GM12801 (cell line): ENCODE measurements around the gene TEX35.

Source experiments
- TF ChIP-seq, protein P1 (sequence below): IDR thresholded peaks from one replicate; pipeline ENCODE4 v1.5.1; 2011; ENCODE audit warnings: control low read depth; ENCODE audit not compliant: insufficient read length; ENCODE audit errors: extremely low read depth

TEX35 gene

DNA sequence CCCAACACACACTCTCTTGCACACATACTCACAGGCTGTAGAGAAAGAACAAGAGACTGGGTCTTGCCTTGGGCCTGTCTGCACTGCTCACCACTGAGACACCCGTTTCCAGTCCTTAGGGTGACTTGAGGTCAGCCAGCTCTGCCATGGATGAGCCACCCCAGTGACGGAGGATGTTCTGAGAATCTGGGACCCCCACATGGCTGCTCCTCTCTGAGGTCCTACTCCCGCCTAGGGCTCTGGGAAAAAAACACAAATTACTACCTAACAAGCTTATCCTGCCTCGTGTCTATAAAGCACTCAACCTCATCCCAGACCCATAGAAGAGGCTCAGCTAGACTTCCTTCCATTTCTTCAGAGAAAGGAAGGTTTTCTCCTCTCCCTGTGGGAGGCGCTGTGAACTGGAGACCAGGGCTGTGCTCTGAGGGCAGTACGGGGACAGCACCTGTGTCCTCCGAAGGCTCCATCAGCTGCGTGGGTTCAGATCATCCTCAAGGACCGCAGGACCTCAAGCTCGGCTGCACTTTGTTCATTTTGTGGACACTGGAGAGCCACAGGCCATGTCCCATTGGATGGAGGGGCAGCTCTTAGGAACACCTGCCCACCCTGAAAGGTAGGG, 11.9 kb upstream of the TEX35 start:
- TF ChIP-seq, protein P1, sequence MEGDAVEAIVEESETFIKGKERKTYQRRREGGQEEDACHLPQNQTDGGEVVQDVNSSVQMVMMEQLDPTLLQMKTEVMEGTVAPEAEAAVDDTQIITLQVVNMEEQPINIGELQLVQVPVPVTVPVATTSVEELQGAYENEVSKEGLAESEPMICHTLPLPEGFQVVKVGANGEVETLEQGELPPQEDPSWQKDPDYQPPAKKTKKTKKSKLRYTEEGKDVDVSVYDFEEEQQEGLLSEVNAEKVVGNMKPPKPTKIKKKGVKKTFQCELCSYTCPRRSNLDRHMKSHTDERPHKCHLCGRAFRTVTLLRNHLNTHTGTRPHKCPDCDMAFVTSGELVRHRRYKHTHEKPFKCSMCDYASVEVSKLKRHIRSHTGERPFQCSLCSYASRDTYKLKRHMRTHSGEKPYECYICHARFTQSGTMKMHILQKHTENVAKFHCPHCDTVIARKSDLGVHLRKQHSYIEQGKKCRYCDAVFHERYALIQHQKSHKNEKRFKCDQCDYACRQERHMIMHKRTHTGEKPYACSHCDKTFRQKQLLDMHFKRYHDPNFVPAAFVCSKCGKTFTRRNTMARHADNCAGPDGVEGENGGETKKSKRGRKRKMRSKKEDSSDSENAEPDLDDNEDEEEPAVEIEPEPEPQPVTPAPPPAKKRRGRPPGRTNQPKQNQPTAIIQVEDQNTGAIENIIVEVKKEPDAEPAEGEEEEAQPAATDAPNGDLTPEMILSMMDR = no peak

DNA sequence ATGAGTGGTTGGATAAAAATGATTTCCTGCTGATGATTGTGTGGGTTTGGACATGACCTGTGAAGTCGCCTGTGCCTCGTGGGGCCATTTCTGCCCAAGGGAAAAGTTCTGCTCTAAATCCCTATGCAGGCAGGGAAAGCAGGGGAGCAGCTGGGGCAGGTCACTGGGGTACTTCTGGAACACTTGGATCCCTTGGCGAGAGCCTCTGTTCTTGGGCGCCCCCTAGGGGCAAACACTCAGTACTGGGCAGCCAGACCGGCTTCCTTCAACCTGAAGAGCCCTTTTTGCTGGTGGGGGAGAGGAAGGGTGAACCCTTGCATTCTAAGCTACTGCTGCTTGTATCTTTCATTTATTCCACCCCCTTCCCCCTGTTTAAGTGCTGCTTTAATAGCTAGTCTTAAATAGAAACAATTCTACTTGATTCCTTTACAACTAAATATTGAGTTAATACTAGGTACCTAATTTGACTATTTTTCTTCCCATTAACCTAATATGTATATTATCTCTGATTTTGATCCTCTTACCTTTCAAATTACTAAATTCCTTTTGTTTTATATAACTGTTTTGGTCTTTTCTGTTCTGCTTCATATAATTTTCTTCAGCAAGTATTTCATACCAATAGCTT, 11.1 kb upstream of the TEX35 start:
- TF ChIP-seq, protein P1 = no peak

DNA sequence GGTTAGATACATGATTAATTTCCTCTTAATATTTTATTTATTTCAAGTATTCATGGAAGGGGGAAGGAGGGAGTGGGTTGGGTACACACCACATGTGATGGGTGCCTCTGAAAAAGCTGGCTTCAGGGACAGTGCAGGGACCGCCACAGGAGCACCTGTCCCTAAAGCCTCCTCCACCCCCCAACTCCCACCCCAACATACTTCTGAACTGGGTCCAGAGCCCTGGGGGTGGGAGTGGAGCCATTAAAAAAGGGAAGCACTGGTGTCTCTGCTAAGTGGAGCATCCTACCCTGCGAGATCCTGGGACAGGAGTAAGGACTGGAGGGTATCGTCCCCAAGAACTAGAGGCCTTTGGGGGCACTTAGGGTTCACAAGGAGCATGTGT, 10.6 kb upstream of the TEX35 start:
- TF ChIP-seq, protein P1 = no peak

DNA sequence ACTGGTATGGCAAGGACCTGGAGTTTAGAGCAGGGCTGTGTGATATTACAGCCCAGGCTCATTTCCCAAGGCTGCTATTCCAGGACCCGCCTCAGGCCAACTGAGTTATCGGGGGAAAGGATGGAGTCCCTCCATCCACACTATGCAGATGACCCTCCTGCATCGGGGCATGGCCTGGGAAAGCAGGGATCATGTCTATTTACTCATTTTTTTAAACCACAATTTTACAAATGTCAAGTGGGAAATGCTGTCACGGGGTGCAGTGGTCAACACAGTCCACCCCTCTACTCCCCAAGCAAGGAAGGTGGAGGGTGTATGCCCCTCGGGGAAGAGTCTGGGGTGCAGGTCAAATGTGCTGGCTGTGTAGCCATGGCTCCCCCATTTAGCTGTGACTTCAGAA, 10.1 kb upstream of the TEX35 start:
- TF ChIP-seq, protein P1 = no peak

DNA sequence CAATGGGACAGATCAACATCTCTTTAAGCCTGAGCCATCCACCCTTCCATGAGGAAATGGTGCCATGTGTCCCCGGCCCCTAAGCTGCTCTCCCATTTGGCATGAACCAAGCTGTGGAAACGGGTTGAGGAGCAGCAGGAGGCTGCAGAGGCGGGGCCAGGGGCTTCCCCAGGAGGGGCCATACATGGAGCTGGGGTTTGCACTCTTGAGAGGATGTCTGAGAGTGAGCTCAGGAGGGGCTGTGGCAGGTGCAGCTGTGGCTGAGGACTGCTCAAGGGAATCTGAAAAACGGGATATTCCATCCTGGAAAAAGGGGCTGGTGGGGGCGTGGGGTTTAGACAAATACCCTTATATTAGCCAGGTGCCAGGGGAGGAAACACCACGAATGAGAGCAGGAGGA, 9.1 kb upstream of the TEX35 start:
- TF ChIP-seq, protein P1 = no peak

DNA sequence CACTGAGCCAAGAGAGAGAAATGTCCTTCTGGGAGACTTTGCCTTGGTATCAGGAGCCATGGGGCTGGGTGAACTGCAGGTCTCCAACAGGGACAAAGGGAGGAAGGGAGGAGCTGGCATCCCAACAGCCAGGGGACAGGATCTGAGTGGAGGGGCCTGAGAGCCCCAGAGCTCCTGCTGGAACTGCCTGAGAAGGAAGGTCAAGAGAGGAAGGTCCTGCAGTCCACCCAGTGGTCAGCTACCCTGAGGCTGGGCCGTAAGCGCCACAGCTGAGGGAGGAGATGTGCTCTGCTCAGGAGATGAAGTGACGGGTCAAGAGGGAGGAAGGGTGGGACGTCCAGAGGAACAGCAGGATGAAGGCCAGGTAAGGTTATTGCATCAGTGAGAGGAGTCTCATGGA, 8.6 kb upstream of the TEX35 start:
- TF ChIP-seq, protein P1 = no peak

DNA sequence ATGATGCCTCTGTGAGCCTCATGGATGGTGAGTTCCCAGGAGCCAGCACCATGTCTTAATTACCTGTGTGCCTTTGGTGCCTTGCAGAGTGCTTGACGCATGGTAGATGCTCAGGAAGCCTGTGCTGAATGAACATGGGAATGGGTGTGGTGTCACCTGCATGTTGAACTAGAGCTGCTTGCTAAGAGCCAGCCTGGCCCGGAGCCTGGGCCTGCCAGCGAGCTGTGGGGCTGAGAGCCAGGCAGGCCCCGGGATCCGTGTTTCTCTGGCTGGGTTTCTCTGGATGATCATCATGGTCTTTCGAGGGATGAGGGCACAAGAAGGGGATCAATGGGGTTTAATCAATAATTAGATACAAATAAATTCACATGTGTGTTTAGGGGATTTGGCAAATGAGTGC, 6.7 kb upstream of the TEX35 start:
- TF ChIP-seq, protein P1 = no peak
